ENCODE measurements around the gene SLC12A1. TPM values are rescaled to one million over a fixed set of nuclear protein-coding genes. Genes with fewer than 3 reads are reported as not detected.

The SLC12A1 gene
- polyA plus RNA-seq, 1 of the 3 experiments (the other 2 are of a cell fraction): not detected

DNA sequence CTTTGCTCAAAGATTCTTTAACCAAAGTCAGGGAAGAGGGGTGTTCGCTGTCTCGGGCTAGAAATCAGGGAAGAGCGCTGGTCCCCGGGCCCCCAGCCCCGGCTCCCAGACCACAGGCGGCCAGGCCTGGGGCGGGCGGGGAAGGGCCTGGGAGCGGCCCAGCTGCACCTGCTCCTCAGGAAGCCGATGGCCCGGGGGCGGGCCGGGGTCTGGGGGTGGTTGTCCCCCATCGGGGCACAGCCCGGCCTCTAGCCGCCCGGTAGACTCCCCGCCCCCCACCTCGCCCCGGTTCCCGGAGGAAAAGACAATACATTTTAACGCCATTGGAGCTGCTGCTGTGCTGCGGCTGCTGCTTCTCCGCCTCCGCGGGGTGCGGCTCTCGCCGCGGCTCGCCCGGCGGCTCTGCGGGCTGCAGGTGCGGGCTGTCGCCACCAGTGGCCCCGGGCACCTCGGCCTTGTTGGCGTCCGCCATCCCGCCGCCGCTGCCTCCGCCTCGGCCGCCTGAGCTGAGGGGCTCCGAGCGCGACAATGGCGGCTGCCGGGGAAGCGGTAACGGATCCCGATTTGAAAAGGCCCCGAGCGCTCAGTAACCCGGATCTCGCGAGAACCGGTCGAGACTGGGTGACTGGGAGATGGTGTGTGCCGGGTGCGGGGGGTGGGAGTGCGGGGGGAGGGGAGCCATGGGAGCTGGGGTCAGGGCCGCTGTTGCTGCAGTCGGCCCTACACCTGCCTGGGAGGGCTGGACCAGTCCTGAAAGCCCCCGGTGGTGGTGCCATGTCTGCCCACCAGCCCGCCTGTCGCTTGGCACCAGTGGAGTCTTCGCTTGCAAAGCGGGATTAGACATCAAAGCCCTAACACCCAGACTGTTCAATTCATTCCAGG, 28.1 kb upstream of the SLC12A1 start, which contains the start of gene MYEF2:
MYEF2 (minus strand) TSS at position 530 of the 882 bp plus-strand sequence; CDS start at position 472, 58 bp downstream.
- DNase-seq: peak; percentile 94
- Histone ChIP-seq H2AFZ (ENCODE audit: low read depth) (peak within 1 kb of the TSS; percentile 95), H3K27me3 (ENCODE audit: insufficient read depth) (no peaks in the 10 kb centered on the region), H3K79me2 (ENCODE audit: insufficient read depth) (peaks cover 44% of the 10 kb centered on the region), H3K4me2 (peak within 1 kb of the TSS; percentile 74), H3K9ac (peak within 1 kb of the TSS; percentile 89), H3K4me1 (ENCODE audit: control insufficient read depth in 1 of 2, insufficient read depth in 2 of 2, low read depth in 1 of 2, low read length in 1 of 2) (peaks cover 5 to 8% of the 10 kb centered on the region in 2 experiments; a peak in 3 of 4 replicates), H3F3A (replicated peaks; ENCODE audit: insufficient read depth) (peaks cover 3% of the 10 kb centered on the region), H3K9me2 (no peaks in the 10 kb centered on the region), H4K20me1 (ENCODE audit: insufficient read depth) (no peaks in the 10 kb centered on the region), H3K27ac (ENCODE audit: low read depth in 2 of 2, low read length in 1 of 2) (peak within 1 kb of the TSS; percentile 74 to 93), H3K9me3 (0 out of 2 replicates have a peak, but pooled peaks cover 3% of the 10 kb centered on the region), H3K4me3 (ENCODE audit: low read depth in 2 of 2, low read length in 1 of 2) (peak within 1 kb of the TSS; percentile 61 to 82), H3K36me3 (replicated peaks in 1 of 2; ENCODE audit: control insufficient read depth in 1 of 2, insufficient read depth in 2 of 2, low read length in 1 of 2) (peaks cover 9 to 11% of the 10 kb centered on the region in 2 experiments)
- TF ChIP-seq FOXM1 (IDR thresholded peaks at IDR 0.05; ENCODE audit: low read depth): peak; percentile 53; the same call in 1 of the 2 replicates
- TF ChIP-seq RAD21 (IDR thresholded peaks at IDR 0.05; ENCODE audit: low read length): no peak
- no peak for TF ChIP-seq RFX5 (IDR thresholded peaks at IDR 0.05; ENCODE audit: low read length)
- peak; percentile 97 for TF ChIP-seq ZBTB33 (IDR thresholded peaks at IDR 0.05; ENCODE audit: borderline replicate concordance, low read depth)
- TF ChIP-seq CHD2 (IDR thresholded peaks at IDR 0.05; ENCODE audit: low read length, partially characterized antibody): peak; percentile 99
- TF ChIP-seq FOSL2 (IDR thresholded peaks at IDR 0.05; ENCODE audit: borderline replicate concordance, low read depth): no peak
- no peak for TF ChIP-seq RCOR1 (IDR thresholded peaks at IDR 0.05; ENCODE audit: low read length)
- TF ChIP-seq EP300 (IDR thresholded peaks at IDR 0.05; ENCODE audit: borderline replicate concordance in 1 of 2, low read depth in 1 of 2, low read length in 1 of 2): 0 out of 4 replicates have a peak, but pooled peaks of 1 of the 2 experiments have one; percentile 9
- TF ChIP-seq, protein P1, sequence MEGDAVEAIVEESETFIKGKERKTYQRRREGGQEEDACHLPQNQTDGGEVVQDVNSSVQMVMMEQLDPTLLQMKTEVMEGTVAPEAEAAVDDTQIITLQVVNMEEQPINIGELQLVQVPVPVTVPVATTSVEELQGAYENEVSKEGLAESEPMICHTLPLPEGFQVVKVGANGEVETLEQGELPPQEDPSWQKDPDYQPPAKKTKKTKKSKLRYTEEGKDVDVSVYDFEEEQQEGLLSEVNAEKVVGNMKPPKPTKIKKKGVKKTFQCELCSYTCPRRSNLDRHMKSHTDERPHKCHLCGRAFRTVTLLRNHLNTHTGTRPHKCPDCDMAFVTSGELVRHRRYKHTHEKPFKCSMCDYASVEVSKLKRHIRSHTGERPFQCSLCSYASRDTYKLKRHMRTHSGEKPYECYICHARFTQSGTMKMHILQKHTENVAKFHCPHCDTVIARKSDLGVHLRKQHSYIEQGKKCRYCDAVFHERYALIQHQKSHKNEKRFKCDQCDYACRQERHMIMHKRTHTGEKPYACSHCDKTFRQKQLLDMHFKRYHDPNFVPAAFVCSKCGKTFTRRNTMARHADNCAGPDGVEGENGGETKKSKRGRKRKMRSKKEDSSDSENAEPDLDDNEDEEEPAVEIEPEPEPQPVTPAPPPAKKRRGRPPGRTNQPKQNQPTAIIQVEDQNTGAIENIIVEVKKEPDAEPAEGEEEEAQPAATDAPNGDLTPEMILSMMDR (IDR thresholded peaks at IDR 0.05): no peak
- TF ChIP-seq TAF1 (IDR thresholded peaks at IDR 0.05; ENCODE audit: borderline replicate concordance, low read depth, low read length): peak; percentile 66
- peak; percentile 87 for TF ChIP-seq YY1 (IDR thresholded peaks at IDR 0.05; ENCODE audit: low read depth)
- TF ChIP-seq, protein P2, sequence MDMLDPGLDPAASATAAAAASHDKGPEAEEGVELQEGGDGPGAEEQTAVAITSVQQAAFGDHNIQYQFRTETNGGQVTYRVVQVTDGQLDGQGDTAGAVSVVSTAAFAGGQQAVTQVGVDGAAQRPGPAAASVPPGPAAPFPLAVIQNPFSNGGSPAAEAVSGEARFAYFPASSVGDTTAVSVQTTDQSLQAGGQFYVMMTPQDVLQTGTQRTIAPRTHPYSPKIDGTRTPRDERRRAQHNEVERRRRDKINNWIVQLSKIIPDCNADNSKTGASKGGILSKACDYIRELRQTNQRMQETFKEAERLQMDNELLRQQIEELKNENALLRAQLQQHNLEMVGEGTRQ (IDR thresholded peaks at IDR 0.05; ENCODE audit: borderline replicate concordance, low read depth, low read length): no peak
- no peak for TF ChIP-seq GATA2 (CRISPR knock-in tag; IDR thresholded peaks at IDR 0.05)
- peak; percentile 18; the same call in 1 of the 2 replicates for TF ChIP-seq POLR2AphosphoS5 (IDR thresholded peaks at IDR 0.05; ENCODE audit: low read depth, low read length)
- 0 out of 2 replicates have a peak, but pooled peaks have one; percentile 30 for TF ChIP-seq MXI1 (IDR thresholded peaks at IDR 0.05; ENCODE audit: low read depth, low read length)
- peak; percentile 84; the same call in 1 of the 2 replicates for TF ChIP-seq SIN3A (IDR thresholded peaks at IDR 0.05; ENCODE audit: borderline replicate concordance, low read depth, low read length)
- TF ChIP-seq, protein P3, sequence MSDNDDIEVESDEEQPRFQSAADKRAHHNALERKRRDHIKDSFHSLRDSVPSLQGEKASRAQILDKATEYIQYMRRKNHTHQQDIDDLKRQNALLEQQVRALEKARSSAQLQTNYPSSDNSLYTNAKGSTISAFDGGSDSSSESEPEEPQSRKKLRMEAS (IDR thresholded peaks at IDR 0.05; ENCODE audit: low read depth): peak; percentile 97
- 10% methylated on average over 10 of the region's 71 CpGs for WGBS (ENCODE audit: low lambda C conversion rate)
- ChIA-PET CTCF (interaction anchor here (0.6 to 1.2 kb wide), 4 partner anchors 15 to 107 kb away, joined by 3 to 4 read pairs (median 3); no protein-coding TSS in a partner anchor), POLR2A (interaction anchor here (0.6 to 1.3 kb wide), 4 partner anchors 11 to 810 kb away, joined by 3 read pairs; partner anchors contain the start of gene SLC24A5)
